GM12875 (cell line): ENCODE measurements around the gene HBEGF.

Experiments used
- H3K4me3 ChIP-seq: one replicate; pipeline ENCODE4 v1.5.1; 2011; ENCODE audit warnings: low read depth, low read length, control low read depth
- TF ChIP-seq, protein P1 (sequence below): IDR thresholded peaks from 2 replicates; pipeline ENCODE4 v1.5.1; 2011; ENCODE audit warnings: low read depth, mild to moderate bottlenecking, control low read depth, inconsistent platforms, low read length, moderate library complexity, borderline replicate concordance; ENCODE audit not compliant: insufficient read depth

HBEGF gene

GRCh38 chr5:140284013-140284412, 62.4 kb downstream of the HBEGF start:
- no peak overlapping the region for H3K4me3 ChIP-seq
- TF ChIP-seq, protein P1, sequence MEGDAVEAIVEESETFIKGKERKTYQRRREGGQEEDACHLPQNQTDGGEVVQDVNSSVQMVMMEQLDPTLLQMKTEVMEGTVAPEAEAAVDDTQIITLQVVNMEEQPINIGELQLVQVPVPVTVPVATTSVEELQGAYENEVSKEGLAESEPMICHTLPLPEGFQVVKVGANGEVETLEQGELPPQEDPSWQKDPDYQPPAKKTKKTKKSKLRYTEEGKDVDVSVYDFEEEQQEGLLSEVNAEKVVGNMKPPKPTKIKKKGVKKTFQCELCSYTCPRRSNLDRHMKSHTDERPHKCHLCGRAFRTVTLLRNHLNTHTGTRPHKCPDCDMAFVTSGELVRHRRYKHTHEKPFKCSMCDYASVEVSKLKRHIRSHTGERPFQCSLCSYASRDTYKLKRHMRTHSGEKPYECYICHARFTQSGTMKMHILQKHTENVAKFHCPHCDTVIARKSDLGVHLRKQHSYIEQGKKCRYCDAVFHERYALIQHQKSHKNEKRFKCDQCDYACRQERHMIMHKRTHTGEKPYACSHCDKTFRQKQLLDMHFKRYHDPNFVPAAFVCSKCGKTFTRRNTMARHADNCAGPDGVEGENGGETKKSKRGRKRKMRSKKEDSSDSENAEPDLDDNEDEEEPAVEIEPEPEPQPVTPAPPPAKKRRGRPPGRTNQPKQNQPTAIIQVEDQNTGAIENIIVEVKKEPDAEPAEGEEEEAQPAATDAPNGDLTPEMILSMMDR: no peak
